SK-N-SH (cell line): ENCODE results near the gene RORB. TPM values are rescaled to one million over a fixed set of nuclear protein-coding genes. Genes with fewer than 3 reads are reported as not detected.

ENCODE experiments used
- CTCF ChIA-PET: fragments of 300-600, 350-600 bp; formaldehyde crosslinking; extraction: SDS; loops from one replicate; lab custom pipeline; 2021; lab: Yijun Ruan, JAX
- POLR2A ChIA-PET: fragments of 350-600 bp; sonication (Branson Sonifier 250); formaldehyde crosslinking; extraction: SDS; loops from one replicate; lab custom pipeline; 2020; ENCODE audit warnings: antibody characterized with exemption, inconsistent platforms; lab: Yijun Ruan, JAX
- DNase-seq: peaks from one replicate; pipeline ENCODE4 v3.0.0; 2012
- H2AFZ ChIP-seq: fragments of 200-600 bp; sonication (generic); 2 replicates; pipeline ENCODE4 v1.8.1; 2016; ENCODE audit warnings: antibody characterized with exemption, mild to moderate bottlenecking, low read depth
- H3F3A ChIP-seq: fragments of 200-600 bp; sonication (generic); replicated peaks from 2 replicates; pipeline ENCODE3; 2016; ENCODE audit warnings: antibody characterized with exemption, mild to moderate bottlenecking; ENCODE audit not compliant: insufficient read depth
- H3K27ac ChIP-seq, 2 experiments: fragments of 200-500 bp in 1 of 2; fragments of 200-600 bp in 1 of 2; sonication (Bioruptor generic) in 1 of 2; sonication (generic), shearing (Covaris generic) in 1 of 2; 2 replicates each; pipeline versions ENCODE4 v1.5.1 to v1.6.1; 2014 to 2016; ENCODE audit warnings: low read depth in 2 of 2, inconsistent platforms in 1 of 2, low read length in 1 of 2, mild to moderate bottlenecking in 1 of 2, mixed read lengths in 1 of 2
- H3K27me3 ChIP-seq: fragments of 200-600 bp; sonication (generic), shearing (Covaris generic); 2 replicates; pipeline ENCODE4 v1.6.1; 2016; ENCODE audit warnings: mixed run types; ENCODE audit not compliant: insufficient read depth
- H3K36me3 ChIP-seq, 2 experiments: fragments of 200-500 bp in 1 of 2; fragments of 200-600 bp in 1 of 2; sonication (Bioruptor generic) in 1 of 2; sonication (generic) in 1 of 2; replicated peaks in 1 of 2; 2 replicates each; pipeline versions ENCODE3 to v1.5.1; 2014 to 2016; ENCODE audit warnings: low read length in 1 of 2, mild to moderate bottlenecking in 1 of 2; ENCODE audit not compliant: insufficient read depth in 2 of 2, control insufficient read depth in 1 of 2
- H3K4me1 ChIP-seq, 2 experiments: fragments of 200-500 bp in 1 of 2; fragments of 200-600 bp in 1 of 2; sonication (Bioruptor generic) in 1 of 2; sonication (generic), shearing (Covaris generic) in 1 of 2; 2 replicates each; pipeline versions ENCODE4 v1.5.1 to v1.6.1; 2014 to 2016; ENCODE audit warnings: low read depth in 1 of 2, low read length in 1 of 2, mixed run types in 1 of 2; ENCODE audit not compliant: insufficient read depth in 2 of 2, control insufficient read depth in 1 of 2
- H3K4me2 ChIP-seq: fragments of 200-600 bp; sonication (generic), shearing (Covaris generic); 2 replicates; pipeline ENCODE4 v1.6.1; 2017; ENCODE audit warnings: mixed run types
- H3K4me3 ChIP-seq, 2 experiments: fragments of 200-500 bp in 1 of 2; fragments of 200-600 bp in 1 of 2; sonication (Bioruptor generic) in 1 of 2; sonication (generic), shearing (Covaris generic) in 1 of 2; 2 replicates each; pipeline versions ENCODE4 v1.5.1 to v1.8.1; 2014 to 2016; ENCODE audit warnings: low read depth in 2 of 2, inconsistent platforms in 1 of 2, low read length in 1 of 2, mild to moderate bottlenecking in 1 of 2, mixed read lengths in 1 of 2, moderate library complexity in 1 of 2
- H3K79me2 ChIP-seq: fragments of 200-600 bp; sonication (generic); 2 replicates; pipeline ENCODE4 v1.8.1; 2017; ENCODE audit warnings: mild to moderate bottlenecking; ENCODE audit not compliant: insufficient read depth
- H3K9ac ChIP-seq: fragments of 200-600 bp; sonication (generic); 2 replicates; pipeline ENCODE4 v1.6.1; 2017; ENCODE audit warnings: mixed run types
- H3K9me2 ChIP-seq: fragments of 200-600 bp; sonication (generic); 2 replicates; pipeline ENCODE4 v1.6.1; 2017; ENCODE audit warnings: mixed run types
- H3K9me3 ChIP-seq: fragments of 200-600 bp; sonication (generic); 2 replicates; pipeline ENCODE4 v1.6.1; 2017; ENCODE audit warnings: mixed run types, mild to moderate bottlenecking, moderate library complexity
- H4K20me1 ChIP-seq: fragments of 200-600 bp; sonication (generic); 2 replicates; pipeline ENCODE4 v1.6.1; 2017; ENCODE audit warnings: mild to moderate bottlenecking, mixed run types; ENCODE audit not compliant: insufficient read depth
- CHD2 ChIP-seq: fragments of 150-350 bp; IDR thresholded peaks from 2 replicates; pipeline ENCODE4 v1.6.1; 2018; ENCODE audit warnings: low read length; ENCODE audit not compliant: partially characterized antibody
- CTCF ChIP-seq: fragments of 200-600 bp; sonication (generic); IDR thresholded peaks from 2 replicates; pipeline ENCODE4 v1.6.1; 2017; ENCODE audit warnings: antibody characterized with exemption, mild to moderate bottlenecking, moderate library complexity
- EP300 ChIP-seq, 2 experiments: IDR thresholded peaks; 2 replicates each; pipeline versions ENCODE4 v1.4.0 to v1.6.1; 2012; ENCODE audit warnings: borderline replicate concordance in 1 of 2, low read depth in 1 of 2, low read length in 1 of 2
- EZH2phosphoT487 ChIP-seq: fragments of 200-600 bp; sonication (generic); IDR thresholded peaks from 2 replicates; pipeline ENCODE4 v1.6.1; 2017; ENCODE audit warnings: low read depth, mixed run types, mild to moderate bottlenecking, antibody characterized with exemption, moderate library complexity, borderline replicate concordance
- FOXJ3 ChIP-seq: sonication (generic); formaldehyde crosslinking; IDR thresholded peaks from 2 replicates; pipeline ENCODE4 v1.5.1; 2020; ENCODE audit warnings: mild to moderate bottlenecking, missing genetic modification reagents
- GATA2 ChIP-seq: sonication (generic); formaldehyde crosslinking; IDR thresholded peaks from 2 replicates; pipeline ENCODE4 v1.5.0; 2020; ENCODE audit warnings: mild to moderate bottlenecking, missing genetic modification reagents
- IRF3 ChIP-seq: fragments of 150-350 bp; IDR thresholded peaks from 2 replicates; pipeline ENCODE4 v1.6.1; 2016; ENCODE audit warnings: mild to moderate bottlenecking, low read depth, low read length
- MEF2A ChIP-seq: IDR thresholded peaks from 2 replicates; pipeline ENCODE4 v1.4.0; 2012; ENCODE audit warnings: low read depth, borderline replicate concordance
- NRF1 ChIP-seq: IDR thresholded peaks from 2 replicates; pipeline ENCODE4 v1.6.1; 2012; ENCODE audit warnings: low read depth, mild to moderate bottlenecking, low read length
- REST ChIP-seq: IDR thresholded peaks from 2 replicates; pipeline ENCODE4 v1.6.1; 2012; ENCODE audit warnings: mild to moderate bottlenecking, low read depth, low read length, moderate library complexity
- SIN3A ChIP-seq: IDR thresholded peaks from 2 replicates; pipeline ENCODE4 v1.6.1; 2012; ENCODE audit warnings: low read depth, mild to moderate bottlenecking, low read length, moderate library complexity, borderline replicate concordance
- SMC3 ChIP-seq: IDR thresholded peaks from 2 replicates; pipeline ENCODE4 v1.6.1; 2012; ENCODE audit warnings: low read depth, low read length, improper control_type of control experiment
- TAF1 ChIP-seq: IDR thresholded peaks from 2 replicates; pipeline ENCODE4 v1.6.1; 2012; ENCODE audit warnings: low read depth, mild to moderate bottlenecking, low read length, moderate library complexity, borderline replicate concordance
- USF2 ChIP-seq: fragments of 150-350 bp; IDR thresholded peaks from 2 replicates; pipeline ENCODE4 v1.6.1; 2017; ENCODE audit warnings: antibody characterized with exemption, low read length, low read depth, borderline replicate concordance
- WGBS: methylation state at CpG from one replicate; pipeline ENCODE4 v1.1.6; 2017; ENCODE audit warnings: low lambda C conversion rate; 5-methylcytosine and 5-hydroxymethylcytosine counted together
- polyA plus RNA-seq, 3 experiments: library from polyadenylated mRNA; depleted of rRNA; stranded (reverse); fragments of >200 nt; gene quantifications; 2 replicates each; pipeline ENCODE4 v1.2.3, GENCODE V29; 2012

The RORB gene
- polyA plus RNA-seq, 1 of the 3 experiments (the other 2 are of a cell fraction) = 0.13 TPM

DNA sequence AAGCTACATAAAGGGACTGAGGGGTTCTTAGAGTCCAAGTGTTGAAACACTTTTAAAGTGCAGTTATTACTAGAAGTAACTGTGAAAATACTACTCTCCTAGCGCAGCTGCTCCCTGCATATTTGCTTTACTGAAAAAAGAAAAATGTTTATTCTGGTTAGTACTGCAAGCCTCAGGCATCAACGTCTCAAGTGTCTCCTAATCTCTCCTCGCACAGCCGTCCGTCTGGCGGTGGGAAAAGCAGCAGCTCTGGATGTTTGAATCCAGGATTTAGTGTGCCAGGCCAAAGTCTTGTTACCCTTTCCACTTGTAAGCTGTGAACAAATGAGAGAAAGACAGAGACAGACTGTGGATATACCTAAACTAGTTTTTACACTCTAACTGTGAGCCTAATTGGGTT is 31.1 kb downstream of the RORB start:
- ChIA-PET POLR2A (no interaction called here), CTCF (interaction anchor here (2.0 kb wide), 1 partner anchor 10 kb away, joined by 6 read pairs; no protein-coding TSS in a partner anchor)
- TF ChIP-seq FOXJ3 (CRISPR knock-in tag) = no peak
- TF ChIP-seq GATA2 (CRISPR knock-in tag) = no peak
- TF ChIP-seq REST = no peak
- TF ChIP-seq CTCF = no peak
- no peak for TF ChIP-seq USF2
- no peak for TF ChIP-seq IRF3
- TF ChIP-seq CHD2 = no peak
- no peak for TF ChIP-seq SIN3A
- TF ChIP-seq SMC3 = no peak
- no peak for TF ChIP-seq EZH2phosphoT487
- no peak for TF ChIP-seq MEF2A
- TF ChIP-seq TAF1 = no peak
- no peak for TF ChIP-seq EP300 (IDR thresholded peaks at IDR 0.05; ENCODE audit: borderline replicate concordance in 1 of 2, low read depth in 1 of 2, low read length in 1 of 2)
- no peak for TF ChIP-seq NRF1
- Histone ChIP-seq H3K9ac (no peak overlapping the region), H3K4me3 (no peak overlapping the region), H3K79me2 (no peaks in the 10 kb centered on the region), H3K9me2 (no peaks in the 10 kb centered on the region), H2AFZ (no peak overlapping the region), H3K9me3 (no peaks in the 10 kb centered on the region), H3K27ac (no peak overlapping the region), H3K4me2 (no peak overlapping the region), H3K27me3 (no peaks in the 10 kb centered on the region), H3F3A (no peaks in the 10 kb centered on the region), H3K4me1 (peaks cover 0 to 4% of the 10 kb centered on the region in 2 experiments; a peak in 2 of 4 replicates), H3K36me3 (no peaks in the 10 kb centered on the region), H4K20me1 (no peaks in the 10 kb centered on the region)
- no peak for DNase-seq
- 62% methylated on average over 6 of the region's 6 CpGs for WGBS
